ENCODE measurements around the gene ZCCHC24. TPM values are rescaled to one million over a fixed set of nuclear protein-coding genes. Genes with fewer than 3 reads are reported as not detected.

The ZCCHC24 gene
- total RNA-seq, 1 donor from 2014 or later, result 5.9 TPM

DNA sequence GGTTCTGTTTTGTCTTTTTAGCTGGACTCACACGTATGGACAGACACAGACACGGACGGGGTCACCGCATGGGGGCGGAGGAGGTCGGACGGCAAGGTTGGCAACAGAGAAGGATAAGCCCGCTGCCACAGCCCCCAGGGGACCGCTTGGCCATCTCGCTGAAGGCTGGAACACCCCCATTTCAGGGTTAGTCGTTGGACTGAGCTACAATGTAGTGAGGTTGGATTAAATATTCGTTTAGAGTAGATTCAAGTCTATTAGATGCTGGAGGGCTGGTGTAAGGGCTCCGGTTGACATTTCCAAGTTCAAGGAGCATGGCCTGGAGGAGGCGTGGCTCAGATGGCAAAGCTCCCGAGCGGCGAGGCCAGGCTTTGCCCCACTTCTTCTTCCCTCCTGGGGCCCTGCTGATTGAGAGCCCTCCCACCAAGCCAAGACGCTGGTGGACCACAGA is 62.9 kb downstream of the ZCCHC24 start:
- no peaks in the 10 kb centered on the region for H3K36me3 Mint-ChIP-seq
- peaks cover 13% of the 10 kb centered on the region for H3K4me1 Mint-ChIP-seq
- no peak overlapping the region for H3K27ac ChIP-seq
- H3K79me2 ChIP-seq (ENCODE audit: low read depth), result no peaks in the 10 kb centered on the region
- no peaks in the 10 kb centered on the region for H3K9me3 Mint-ChIP-seq
- no peak for DNase-seq (ENCODE audit: low spot score)
- peaks cover 4% of the 10 kb centered on the region for H3K27me3 Mint-ChIP-seq (ENCODE audit: insufficient read depth, low read depth)
- no peak overlapping the region for H3K4me2 ChIP-seq
- H3K9ac ChIP-seq, result no peak overlapping the region
- no peaks in the 10 kb centered on the region for H3K36me3 ChIP-seq
- no peaks in the 10 kb centered on the region for H3K27me3 ChIP-seq
- no peak overlapping the region for H3K4me3 ChIP-seq
- no peaks in the 10 kb centered on the region for H3K9me3 ChIP-seq (ENCODE audit: low read depth)
- TF ChIP-seq CTCF (IDR thresholded peaks at IDR 0.05), result no peak
- no peak for TF ChIP-seq EZH2 (IDR thresholded peaks at IDR 0.05)
- no peak for TF ChIP-seq EZH2phosphoT487 (IDR thresholded peaks at IDR 0.05)
- H3F3A ChIP-seq (ENCODE audit: low read depth), result peaks cover 2% of the 10 kb centered on the region
- H3K27ac Mint-ChIP-seq, result no peak overlapping the region
- H2AFZ ChIP-seq (replicated peaks), result no peak overlapping the region
- no peaks in the 10 kb centered on the region for H4K20me1 ChIP-seq (ENCODE audit: low read depth)
- no peaks in the 10 kb centered on the region for H3K4me1 ChIP-seq
- H3K4me3 Mint-ChIP-seq, result no peak overlapping the region

DNA sequence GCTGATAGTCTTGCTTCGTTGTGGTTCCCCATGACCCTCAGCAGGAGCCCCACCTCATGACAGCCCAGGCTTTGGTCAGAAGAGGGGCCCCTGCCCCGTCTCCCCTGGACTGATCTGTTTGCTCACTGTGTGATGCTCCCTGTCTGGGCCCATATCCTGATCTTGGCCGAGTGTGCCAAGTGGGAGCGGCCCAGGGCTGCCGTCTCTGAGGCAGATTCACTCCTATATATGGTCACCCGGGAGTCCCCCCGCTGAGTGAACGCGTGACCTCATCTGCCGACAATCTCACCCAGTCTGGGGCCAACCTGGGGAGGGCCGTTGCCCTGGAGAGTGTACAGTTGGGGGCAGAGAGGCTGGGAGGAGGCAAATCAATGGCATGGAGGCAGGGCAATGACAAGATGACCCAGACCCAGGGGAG is 63.6 kb downstream of the ZCCHC24 start:
- H4K20me1 ChIP-seq (ENCODE audit: low read depth), result no peaks in the 10 kb centered on the region
- Mint-ChIP-seq H3K36me3 (no peaks in the 10 kb centered on the region), H3K4me3 (no peak overlapping the region), H3K27ac (no peak overlapping the region), H3K27me3 (ENCODE audit: insufficient read depth, low read depth) (peaks cover 4% of the 10 kb centered on the region), H3K4me1 (peaks cover 13% of the 10 kb centered on the region), H3K9me3 (no peaks in the 10 kb centered on the region)
- no peak for TF ChIP-seq EZH2 (IDR thresholded peaks at IDR 0.05)
- no peak for TF ChIP-seq CTCF (IDR thresholded peaks at IDR 0.05)
- no peak for TF ChIP-seq EZH2phosphoT487 (IDR thresholded peaks at IDR 0.05)
- no peak overlapping the region for H3K4me3 ChIP-seq
- H3F3A ChIP-seq (ENCODE audit: low read depth), result peaks cover 3% of the 10 kb centered on the region
- H2AFZ ChIP-seq (replicated peaks), result no peak overlapping the region
- no peak overlapping the region for H3K27ac ChIP-seq
- no peak for DNase-seq (ENCODE audit: low spot score)
- H3K79me2 ChIP-seq (ENCODE audit: low read depth), result no peaks in the 10 kb centered on the region
- H3K9me3 ChIP-seq (ENCODE audit: low read depth), result no peaks in the 10 kb centered on the region
- H3K9ac ChIP-seq, result no peak overlapping the region
- H3K4me2 ChIP-seq, result no peak overlapping the region
- no peaks in the 10 kb centered on the region for H3K36me3 ChIP-seq
- no peaks in the 10 kb centered on the region for H3K4me1 ChIP-seq
- no peaks in the 10 kb centered on the region for H3K27me3 ChIP-seq

DNA sequence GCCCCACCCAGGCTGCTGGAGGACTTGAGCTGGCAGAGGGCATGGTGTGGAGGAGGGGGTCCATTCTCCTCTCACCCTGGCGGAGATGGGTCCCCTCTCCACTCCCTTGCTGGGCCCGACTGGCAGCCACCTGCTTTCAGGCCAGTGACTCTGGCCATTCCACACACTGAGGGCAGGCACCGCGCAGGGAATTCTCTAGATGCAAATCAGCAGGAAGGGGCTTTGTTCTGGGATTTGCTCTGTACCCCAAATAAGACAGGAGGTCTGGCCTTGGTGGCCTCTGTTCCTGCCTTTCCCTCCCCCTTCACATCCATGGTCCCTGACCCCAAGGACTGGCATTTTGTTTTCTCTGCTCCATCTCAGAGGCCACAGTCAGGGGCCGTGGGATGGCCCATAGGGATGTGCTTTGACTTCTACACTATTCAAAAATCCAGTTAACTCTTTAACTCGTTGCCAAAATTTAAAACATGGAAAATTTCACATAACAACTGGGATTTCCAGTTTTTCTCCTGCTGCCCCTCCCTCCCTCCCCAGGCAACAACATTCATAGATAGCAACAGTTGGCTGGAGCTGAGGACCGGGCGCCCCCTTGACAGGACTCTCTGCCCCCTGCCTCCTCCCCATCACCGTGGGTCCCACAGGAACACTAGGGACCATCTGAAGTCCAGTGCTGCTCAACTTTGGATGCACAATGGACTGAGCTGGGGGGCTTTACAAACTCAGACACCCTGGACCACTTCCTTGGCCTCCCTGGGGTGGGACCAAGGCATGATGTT is 64.3 kb downstream of the ZCCHC24 start:
- no peaks in the 10 kb centered on the region for H3K36me3 Mint-ChIP-seq
- H3K27ac ChIP-seq, result no peak overlapping the region
- no peaks in the 10 kb centered on the region for H4K20me1 ChIP-seq (ENCODE audit: low read depth)
- no peak overlapping the region for H3K27ac Mint-ChIP-seq
- no peaks in the 10 kb centered on the region for H3K4me1 ChIP-seq
- H3K36me3 ChIP-seq, result no peaks in the 10 kb centered on the region
- H3K4me3 Mint-ChIP-seq, result no peak overlapping the region
- H3K9me3 ChIP-seq (ENCODE audit: low read depth), result no peaks in the 10 kb centered on the region
- H3K27me3 ChIP-seq, result no peaks in the 10 kb centered on the region
- TF ChIP-seq EZH2phosphoT487 (IDR thresholded peaks at IDR 0.05), result no peak
- no peak for TF ChIP-seq EZH2 (IDR thresholded peaks at IDR 0.05)
- TF ChIP-seq CTCF (IDR thresholded peaks at IDR 0.05), result no peak
- H3K27me3 Mint-ChIP-seq (ENCODE audit: insufficient read depth, low read depth), result peaks cover 4% of the 10 kb centered on the region
- peaks cover 3% of the 10 kb centered on the region for H3F3A ChIP-seq (ENCODE audit: low read depth)
- H3K9ac ChIP-seq, result no peak overlapping the region
- no peak overlapping the region for H3K4me2 ChIP-seq
- H3K4me1 Mint-ChIP-seq, result peaks cover 13% of the 10 kb centered on the region
- no peaks in the 10 kb centered on the region for H3K9me3 Mint-ChIP-seq
- no peak overlapping the region for H2AFZ ChIP-seq (replicated peaks)
- H3K79me2 ChIP-seq (ENCODE audit: low read depth), result no peaks in the 10 kb centered on the region
- no peak for DNase-seq (ENCODE audit: low spot score)
- no peak overlapping the region for H3K4me3 ChIP-seq
